ENCODE measurements around the gene ABI2. TPM values are rescaled to one million over a fixed set of nuclear protein-coding genes. Genes with fewer than 3 reads are reported as not detected.

Gene ABI2
- total RNA-seq, 4 donors from 2014 or later = 19.8 to 25.1 (median 22.8) TPM

- DNase-seq (ENCODE audit: low spot score) (no peak), ATAC-seq (ENCODE audit: low FRiP score) (no peak)
- no peak for TF ChIP-seq CTCF (IDR thresholded peaks at IDR 0.05)
These were observed 161.3 kb downstream of the ABI2 start for GRCh38 chr2:203489531-203489930.

- DNase-seq (ENCODE audit: low spot score) = no peak
- no peak for TF ChIP-seq CTCF (IDR thresholded peaks at IDR 0.05)
- no peak for ATAC-seq (ENCODE audit: low FRiP score)
These were observed 162.2 kb downstream of the ABI2 start for GRCh38 chr2:203490391-203490790.

- TF ChIP-seq CTCF (IDR thresholded peaks at IDR 0.05) = no peak
- DNase-seq (ENCODE audit: low spot score) (no peak), ATAC-seq (ENCODE audit: low FRiP score) (no peak)
These were observed 164.8 kb downstream of the ABI2 start for GRCh38 chr2:203492965-203493364.

Other genes with a start within 250 kb of the ABI2 start
- 10 to 100 TPM; 27.5 to 36.5 (median 31.9) TPM for gene CYP20A1, start 89.4 kb upstream of the ABI2 start, total RNA-seq
- gene RAPH1, start 206.9 kb downstream of the ABI2 start, total RNA-seq = 10 to 100 TPM; 38.1 to 86.1 (median 65.6) TPM